C1 segment of cervical spinal cord (tissue), 14 donors: ENCODE data around the gene AKT3.
A peak's percentile ranks its signal among the peaks of the same experiment; 100 is the strongest.

Experiments
- DNase-seq, 14 donors: peaks; one replicate each; lab custom pipeline; 2025; lab: John Stamatoyannopoulos, UW

Gene AKT3

DNA sequence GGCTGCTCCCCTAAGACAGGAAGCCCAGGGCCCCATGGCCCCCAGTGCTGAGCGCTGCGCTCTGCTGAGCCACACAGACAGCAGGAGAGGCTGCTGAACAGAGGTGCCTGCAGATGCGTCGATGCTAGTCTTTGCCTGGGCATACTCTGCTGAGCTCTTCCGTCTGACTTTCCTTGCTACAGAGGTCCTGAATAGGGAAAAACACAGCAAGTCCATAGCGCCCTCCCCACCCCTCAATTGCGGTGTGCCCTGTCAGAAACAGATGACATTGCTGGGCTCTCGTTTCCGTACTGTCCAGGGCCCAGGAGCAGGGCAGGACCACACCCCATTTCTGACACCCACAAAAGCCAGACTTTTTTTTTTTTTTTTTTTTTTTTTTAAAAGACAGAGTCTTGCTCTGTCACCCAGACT is 341.7 kb downstream of the AKT3 start:
- peak in 3 of 14 donors; percentile 20 to 41 (median 36) for DNase-seq

DNA sequence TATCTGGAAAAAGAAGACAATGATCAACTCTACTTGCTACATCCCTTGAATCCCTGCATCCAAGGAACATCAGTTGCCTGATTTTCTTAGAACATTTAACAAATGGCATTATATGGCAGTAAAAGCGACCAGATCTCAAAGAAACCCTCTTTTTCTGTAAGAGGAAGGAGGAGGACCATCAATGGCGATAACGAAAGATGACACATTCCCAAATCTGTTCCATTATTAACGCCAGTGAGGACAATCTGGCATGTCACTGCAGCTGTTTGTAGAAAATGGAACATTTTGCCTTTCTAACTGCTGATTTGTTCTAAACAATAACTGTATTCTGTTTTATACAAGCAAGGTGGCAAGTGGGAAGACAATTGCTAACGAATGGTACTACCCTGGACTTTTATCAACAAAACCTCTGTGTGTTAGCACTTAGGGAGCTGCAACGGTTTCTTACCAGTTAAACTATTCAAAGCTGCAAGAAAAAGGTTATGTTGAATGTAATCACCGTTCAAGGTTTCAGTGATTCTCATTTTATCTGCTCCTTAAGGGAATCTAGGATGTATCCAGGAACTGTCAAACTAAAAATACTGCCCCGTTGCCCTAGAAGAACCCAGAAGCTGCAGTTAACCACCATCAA is 342.3 kb downstream of the AKT3 start:
- no peak for DNase-seq

DNA sequence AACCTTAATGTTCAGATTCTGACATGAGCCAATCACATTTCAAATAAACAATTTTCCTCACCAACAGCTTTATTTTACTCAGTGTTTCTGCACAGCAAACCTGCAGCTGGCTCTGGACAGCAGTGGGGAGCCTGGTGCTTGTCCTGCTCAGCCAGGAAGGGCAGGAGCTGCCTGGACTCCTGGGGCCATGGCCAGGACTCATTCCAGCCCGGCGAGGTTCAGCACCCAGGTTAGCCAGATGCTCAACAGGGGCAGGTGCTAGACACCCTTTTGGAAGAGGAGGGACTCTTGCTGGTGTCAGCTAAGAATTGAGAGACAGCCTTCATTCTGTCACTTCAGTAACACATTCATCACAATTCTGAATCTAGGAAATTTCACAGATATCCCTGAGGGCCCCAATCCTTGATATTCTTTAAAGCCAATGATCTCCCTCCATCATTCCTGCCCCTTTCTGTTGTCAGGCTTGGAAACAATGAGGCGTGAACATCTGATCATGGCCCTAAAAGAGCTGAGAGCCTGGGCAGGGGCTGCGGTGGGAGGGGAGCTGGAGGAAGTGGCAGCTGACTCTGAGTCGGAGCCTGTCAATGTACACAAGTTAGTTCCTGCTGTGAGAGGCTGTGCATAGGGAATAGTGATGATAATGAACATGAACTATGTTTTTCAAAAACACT is 342.9 kb downstream of the AKT3 start:
- peak in 3 of 14 donors; percentile 25 to 42 (median 28) for DNase-seq

DNA sequence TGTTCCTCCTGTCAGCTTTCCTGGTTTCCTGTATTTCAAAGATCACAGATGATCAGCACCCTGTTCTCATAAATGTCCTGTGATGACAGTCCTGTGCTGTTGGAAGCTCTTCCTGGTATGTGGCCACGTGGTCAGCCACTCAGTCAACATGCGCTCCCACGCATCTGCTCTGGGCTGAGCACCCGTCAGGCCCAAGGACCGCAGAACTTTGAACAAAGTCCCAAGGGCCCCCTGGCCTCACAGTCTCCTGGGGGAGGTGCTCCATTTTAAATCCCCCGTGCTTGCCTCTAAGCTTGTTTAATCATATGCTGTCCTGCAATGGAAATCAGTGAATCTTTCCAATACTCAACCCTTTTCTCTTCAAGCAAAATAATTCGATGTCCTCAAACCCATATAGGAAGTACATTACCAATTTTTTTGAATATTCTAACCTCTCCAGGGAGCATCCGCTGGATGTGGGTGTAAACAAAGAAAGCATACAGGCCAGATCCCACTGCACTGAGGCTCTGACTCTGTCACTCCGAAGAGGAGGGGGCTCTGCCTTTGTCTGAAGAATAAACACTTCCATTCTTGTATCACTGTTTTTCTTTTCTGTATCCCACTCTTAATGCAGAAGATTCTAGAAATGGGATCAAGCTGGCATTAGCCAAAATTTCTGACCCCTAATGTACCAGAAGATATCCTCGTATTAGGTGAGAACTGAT is 343.9 kb downstream of the AKT3 start:
- peak in 2 of 14 donors; percentile 26 to 37 for DNase-seq

DNA sequence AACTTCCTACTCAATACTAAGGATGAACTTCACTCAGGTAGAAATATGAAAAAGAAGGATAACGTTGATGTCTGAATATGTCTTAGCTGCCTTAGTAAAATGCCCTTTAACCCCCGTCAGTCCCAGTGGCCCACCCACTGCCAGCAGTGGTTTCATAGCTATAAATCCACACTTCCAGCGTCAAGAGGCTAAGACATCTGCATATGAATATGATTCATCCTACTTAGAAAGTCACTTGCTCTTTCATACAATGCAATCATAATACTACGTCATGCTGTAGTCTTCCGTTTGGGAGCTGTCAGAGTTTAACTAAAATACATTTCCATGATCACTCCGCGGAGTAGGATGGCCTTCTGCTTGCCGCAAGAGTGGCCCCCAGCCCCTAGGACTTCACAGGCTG is 346.9 kb downstream of the AKT3 start:
- no peak for DNase-seq

DNA sequence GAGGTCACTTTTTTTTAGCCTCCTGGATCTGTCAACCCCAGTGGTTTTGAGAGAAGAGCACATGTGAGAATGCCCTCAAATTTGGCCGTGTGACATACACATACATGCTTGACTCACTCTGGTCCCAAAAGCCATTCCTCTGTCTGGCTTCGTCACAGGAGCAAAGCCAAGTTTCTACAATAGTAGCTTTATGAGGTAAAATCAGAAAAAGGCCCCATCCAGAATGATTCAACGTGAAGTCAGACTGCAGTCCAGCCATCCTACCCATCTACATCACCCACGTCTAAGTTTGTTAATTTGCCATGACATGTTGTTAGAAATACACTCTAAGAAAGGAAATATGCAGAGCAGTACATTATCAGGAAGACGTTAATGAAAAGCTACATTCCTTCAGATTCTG is 349.0 kb downstream of the AKT3 start:
- DNase-seq, result peak in 2 of 14 donors; percentile 34 to 36

DNA sequence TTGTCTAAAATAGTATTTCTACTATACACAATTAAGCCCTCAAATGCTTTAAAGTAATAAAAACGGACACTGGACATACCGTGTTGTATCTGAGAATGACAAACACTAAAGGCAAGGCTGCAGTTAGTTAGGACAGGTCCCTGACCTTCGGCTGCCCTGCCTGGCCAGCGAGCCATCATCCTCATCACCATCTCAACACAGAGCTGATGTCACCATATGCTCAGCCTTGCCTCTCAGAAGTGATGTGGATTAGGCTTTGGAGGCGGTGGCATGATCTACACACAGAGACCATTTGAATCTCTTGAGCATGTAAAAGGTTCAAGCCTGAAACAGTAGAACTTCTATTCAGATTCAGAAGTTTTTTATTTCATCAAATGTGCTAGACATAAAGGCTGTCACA is 349.5 kb downstream of the AKT3 start:
- no peak for DNase-seq

DNA sequence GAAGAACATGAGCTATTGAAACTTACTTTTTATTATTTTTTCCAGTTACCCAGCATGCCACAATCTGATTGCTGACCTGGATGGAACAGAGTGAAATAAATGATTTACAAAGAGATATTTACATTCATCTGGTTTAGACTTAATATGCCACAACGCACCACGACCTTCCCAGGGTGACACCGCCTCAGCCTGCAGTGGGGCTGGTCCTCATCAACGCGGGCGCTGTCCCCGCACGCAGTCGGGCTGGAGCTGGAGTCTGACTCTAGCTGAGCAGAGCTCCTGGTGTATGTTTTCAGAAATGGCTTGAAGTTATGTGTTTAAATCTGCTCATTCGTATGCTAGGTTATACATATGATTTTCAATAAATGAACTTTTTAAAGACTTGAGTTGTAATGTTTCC is 350.3 kb downstream of the AKT3 start:
- no peak for DNase-seq

DNA sequence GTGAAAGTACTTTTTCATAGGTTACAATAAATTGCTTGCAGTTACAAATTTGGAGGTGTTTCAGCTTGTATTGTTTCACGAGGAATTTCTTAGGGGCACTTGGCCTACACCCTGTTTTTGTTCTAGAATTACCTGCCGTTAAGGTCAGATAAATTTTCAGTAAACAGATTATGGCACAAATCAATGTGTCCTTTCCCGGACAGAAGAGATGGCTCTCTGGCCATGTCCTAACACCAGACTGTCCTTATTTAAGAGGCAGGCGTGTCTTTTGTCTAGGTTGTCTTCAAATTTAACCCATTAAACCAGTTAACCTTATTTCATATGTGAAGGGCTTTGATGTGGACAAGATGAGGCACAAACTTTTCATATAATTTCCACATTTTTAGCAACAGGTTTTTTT is 350.8 kb downstream of the AKT3 start:
- DNase-seq, result no peak

DNA sequence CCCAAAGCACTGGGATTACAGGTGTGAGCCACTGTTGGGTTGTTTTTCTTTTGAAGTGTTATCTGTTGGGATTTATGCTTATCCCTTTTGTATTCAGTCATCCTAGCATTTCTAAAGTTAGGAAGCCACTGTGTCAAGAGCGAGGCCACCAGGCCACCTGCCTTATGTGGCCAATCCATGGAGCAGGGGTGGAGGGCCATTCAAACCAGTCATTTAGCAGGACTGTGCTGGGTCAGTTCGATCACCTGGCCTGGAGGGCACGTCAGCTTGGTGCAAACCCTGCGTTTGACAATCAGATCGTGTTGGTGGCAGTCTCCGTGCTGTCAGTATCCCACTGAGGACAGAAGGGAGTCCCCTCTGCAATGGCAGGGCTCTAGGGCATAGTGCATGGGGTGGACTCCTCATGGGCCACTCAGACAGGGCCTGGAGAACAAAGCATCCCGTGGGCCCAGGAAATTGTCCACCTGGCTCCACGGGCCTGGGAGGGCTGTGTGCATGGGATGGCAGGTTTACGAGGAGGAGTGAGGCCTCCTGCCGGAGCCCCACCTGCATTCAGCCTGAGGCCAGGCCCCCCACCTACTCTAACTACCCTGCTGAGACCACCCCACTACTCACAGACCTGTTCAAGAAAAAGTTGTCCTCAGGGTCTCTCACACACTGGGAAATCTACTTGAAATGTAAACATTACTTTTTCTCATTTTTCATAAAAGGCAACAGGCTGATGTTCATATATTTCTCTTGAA is 351.9 kb downstream of the AKT3 start:
- no peak for DNase-seq

DNA sequence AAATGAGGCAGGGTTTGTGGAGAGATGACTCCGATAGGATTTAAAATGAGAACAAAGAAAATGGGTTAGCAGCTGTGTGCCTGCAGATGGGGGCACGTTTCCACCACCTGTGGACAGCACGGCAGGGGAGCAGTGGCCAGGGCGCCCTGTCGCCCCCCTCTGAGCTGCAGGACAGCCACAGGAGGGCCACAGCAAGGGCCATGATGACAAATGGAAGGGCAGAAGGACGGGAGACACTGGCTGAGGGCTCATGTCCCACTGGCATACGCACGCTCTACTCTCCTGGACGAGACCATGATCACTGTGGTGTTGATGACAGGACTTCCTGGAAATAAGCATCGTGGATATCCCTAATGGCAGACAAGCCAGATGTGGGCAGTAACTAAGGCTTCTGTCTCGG is 353.2 kb downstream of the AKT3 start:
- DNase-seq, result no peak

DNA sequence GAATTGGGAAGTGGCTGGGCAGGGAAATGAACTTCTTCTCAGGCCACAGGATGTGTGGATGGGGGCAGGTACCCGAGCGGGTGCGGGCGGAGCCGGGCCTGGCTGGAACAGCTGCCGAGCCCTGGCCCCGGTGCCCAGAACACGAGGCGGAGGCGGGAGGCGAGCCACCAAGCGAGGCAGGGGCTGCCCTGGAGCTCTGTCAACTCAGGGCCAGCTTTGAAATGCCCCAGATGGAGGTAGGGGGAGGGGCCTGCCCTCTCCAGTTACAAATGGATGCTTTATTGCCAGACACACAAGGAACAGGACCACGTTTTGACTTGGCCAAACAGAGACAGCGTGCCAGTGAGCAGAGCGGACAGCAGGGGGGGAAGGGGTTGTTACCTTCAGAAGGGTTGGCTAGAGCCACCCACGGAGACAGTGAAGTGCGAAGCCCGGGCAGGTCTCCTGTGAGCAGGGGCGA is 353.8 kb downstream of the AKT3 start:
- peak in 13 of 14 donors; percentile 27 to 84 (median 70) for DNase-seq

DNA sequence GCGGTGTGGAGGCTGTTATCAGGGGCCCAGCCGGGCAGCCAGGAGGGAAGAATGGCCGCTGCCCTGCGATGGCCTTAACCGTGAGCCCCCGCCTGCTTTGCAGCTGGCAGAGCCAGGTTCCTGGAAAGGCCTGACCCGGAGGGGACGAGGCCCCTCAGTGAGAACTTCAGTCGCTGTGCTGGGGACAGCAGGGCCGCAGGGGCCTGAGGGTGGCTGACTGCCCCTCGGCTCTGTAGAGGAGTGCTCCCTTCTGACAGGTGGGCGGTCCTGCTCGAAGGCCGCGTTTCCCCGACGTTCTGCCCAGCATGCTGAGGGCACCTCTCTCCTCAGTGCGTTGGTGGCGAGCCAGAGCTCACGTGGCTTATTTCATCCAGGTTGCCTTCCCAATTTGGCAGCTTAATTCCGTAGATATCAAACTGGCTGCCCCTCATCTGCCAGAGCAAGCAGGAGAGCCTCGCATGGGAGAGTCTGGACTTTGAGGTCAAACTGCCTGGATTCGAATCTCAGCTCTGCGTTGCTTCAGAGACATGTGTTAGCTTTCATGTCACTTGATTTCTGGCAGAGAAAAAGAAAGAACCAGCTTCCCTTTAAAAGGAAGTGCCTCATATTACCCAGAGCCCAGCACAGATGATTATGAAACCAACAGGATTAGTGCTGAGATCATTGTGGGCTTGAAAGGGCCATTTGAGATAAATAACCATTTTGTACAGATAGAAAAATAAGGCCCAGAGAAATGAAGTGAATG is 354.4 kb downstream of the AKT3 start:
- peak in 3 of 14 donors; percentile 50 to 67 (median 62) for DNase-seq

DNA sequence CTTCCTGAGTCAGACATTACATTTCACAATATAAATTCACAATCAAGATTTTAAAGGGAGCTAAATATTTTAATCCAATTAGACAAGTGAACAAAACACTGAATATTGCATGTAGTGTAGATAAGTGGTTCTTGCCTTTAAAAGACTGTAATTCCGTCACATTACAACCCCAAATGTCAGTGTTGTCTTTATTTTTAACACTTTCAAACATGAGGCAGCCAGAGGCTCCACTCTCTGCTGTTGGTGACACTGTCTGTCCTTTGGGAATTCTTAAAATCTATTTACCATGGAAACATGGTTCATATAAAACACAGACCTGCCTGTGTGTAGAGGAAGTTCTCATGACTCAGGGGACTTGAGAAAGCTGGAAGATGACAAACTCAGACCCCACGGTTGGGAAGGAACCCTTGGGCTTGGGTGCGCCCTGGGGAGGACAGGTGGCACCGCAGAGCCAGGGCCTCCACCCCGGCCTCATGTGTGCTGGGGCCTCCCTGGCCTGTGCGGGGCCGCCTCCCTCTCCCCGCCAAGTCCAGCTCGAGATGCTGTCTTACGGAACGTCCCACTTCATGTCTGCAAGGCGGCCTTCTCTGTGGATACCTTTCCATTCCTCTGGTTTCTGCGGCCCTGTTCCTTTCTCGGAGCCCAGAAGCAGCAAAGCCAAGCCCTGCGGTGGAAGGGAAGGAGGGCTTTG is 355.2 kb downstream of the AKT3 start:
- DNase-seq, result no peak

DNA sequence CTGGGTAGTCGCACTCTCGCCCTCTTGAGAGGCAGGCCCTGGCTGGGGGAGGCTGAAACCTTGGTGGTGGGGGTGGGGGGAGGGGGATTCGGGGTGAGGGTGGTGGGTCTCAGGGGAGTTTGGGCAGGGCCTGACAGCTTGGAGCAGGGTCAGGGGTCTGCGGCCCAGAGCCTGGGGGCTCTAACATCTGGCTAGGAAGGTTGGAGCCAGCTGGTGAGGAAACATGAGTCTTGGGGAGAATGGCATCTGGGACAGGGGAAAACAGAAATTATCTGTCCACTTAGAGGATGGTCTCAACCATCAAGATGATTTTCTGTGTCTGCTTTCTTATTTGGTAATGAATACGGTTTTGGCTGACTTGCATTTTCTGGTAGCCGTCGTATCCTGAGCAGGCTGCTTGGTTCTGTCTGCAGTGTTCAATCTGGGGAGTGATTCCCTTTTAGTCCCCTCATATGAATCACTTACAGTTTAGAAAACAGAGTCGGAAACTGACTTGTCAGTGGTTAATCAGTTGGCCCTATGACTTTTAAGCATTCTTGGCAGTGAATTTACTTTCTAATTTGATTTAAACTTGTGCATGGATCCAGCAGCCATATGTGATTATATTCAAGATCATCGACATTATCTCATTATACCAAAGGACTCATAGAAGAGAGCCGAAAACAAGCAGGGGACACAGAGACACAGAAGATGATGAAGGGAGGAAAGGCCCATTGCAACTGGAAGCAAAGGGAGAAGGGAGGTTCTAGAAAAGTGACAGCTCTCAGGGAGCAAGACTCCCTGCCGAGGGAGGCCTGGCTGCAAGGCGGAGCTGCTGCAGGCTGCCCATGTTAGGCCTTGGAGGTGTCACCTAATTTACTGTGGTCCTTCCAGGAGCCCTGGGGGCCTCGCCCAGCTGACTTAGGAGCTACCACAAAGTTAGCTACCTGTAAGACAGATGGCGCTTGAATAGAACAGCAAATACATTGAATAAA is 356.6 kb downstream of the AKT3 start:
- no peak for DNase-seq

DNA sequence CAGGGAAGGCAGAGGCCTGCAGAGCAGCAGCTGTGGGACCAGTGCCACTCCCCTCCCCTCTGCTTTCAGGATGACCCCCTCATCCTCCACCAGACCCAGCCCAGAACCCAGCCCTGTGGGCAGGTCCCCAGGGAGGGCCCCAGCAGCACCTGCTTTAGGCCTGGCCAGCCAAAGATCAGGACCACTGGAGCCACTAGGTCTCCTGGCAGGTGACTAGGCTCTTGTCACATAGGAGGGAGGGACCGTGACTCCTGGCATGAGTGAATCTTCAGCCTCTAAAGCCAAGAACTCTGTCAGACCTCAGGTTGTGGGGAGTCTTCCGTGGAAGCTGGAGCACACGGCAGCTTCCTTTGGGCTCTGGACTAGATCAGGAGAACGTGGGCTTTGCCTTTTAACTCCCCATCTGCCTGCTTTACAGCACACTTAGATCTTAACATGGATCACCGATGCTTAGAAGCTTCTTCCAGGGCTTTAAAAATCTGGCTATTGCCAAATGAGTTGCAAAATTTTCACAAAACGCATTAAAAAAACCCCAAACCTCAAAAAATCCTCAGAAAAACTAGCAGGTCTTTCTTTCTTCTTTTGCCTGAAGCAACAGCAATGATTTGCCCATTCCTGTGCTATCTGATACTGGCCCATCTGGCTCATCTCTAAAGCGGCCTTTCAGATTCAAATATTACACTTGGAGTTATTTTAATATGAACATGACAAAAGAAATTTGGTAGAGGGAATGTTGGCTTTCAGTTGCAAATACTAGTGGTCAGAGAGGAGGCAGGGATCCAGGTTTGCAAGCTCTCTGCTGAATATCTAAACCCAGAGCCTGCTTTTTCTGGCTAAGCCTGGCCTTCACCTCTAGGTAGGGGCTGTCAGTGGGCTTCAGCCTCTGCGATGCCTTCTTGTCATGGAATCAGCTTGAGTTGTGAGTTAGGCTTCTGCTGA is 359.0 kb downstream of the AKT3 start:
- DNase-seq, result no peak

DNA sequence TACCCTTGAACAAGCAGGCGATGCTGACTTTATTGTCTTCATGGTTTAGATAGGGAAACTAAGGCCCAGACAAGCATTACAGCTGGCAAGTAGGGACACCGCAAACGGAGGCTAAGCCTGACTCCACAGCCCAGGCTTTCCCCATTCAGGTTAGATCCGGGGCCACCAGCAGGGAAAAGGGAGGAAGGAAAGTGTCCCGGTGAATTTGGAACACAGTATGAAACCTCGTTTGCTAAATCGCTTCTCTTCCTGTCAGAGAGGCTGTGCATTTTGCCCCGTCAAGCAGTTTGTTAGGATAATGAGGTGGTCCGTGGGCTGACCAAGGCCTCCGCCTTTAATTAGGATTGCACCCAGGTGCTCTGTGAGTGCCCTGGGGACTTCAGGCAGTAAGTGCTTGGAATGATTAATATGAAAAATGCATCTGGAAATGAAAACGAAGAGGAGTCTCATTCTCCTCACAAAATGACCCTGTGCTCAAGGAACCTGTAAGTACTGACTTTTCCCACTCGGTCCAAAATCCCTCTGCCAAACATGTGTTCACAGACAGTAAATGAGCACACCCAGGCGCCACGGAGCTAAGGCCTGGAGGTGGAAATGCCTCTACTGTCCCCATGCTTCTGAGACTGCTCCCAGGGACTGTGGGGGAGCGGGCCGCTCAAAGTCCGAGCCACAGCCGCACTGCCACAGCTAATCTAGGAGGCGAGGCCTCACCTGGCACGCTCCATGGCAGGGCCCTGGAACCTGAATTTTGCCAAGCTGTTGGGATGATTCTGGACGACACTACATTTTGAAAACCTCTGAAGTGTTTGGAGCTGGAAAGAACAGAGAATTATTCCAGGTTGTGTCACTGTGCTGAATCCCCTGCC is 360.1 kb downstream of the AKT3 start:
- DNase-seq, result no peak
